MM.1S (cell line): Measurements from ENCODE around the gene CBR4.

ENCODE experiments used
- DNase-seq: peaks from one replicate; pipeline ENCODE4 v3.0.0-alpha.2; 2015
- H2AFZ ChIP-seq: fragments of 300-600 bp; sonication (generic); 2 replicates; pipeline ENCODE4 v1.6.0; 2016; ENCODE audit warnings: antibody characterized with exemption, low read length
- H3F3A ChIP-seq: fragments of 300-600 bp; sonication (generic); 2 replicates; pipeline ENCODE4 v1.6.1; 2016; ENCODE audit warnings: mild to moderate bottlenecking, antibody characterized with exemption, low read length, moderate library complexity, mixed read lengths; ENCODE audit not compliant: insufficient read depth
- H3K27ac ChIP-seq: fragments of 300-600 bp; sonication (generic); 2 replicates; pipeline ENCODE4 v1.5.1; 2016; ENCODE audit warnings: mild to moderate bottlenecking, low read length
- H3K27me3 ChIP-seq: fragments of 300-600 bp; sonication (generic); replicated peaks from 2 replicates; pipeline ENCODE4 v1.6.0; 2016; ENCODE audit warnings: low read length; ENCODE audit not compliant: insufficient read depth
- H3K36me3 ChIP-seq: fragments of 300-600 bp; sonication (generic); replicated peaks from 2 replicates; pipeline ENCODE4 v1.6.1; 2016; ENCODE audit warnings: mild to moderate bottlenecking, low read length, mixed read lengths; ENCODE audit not compliant: insufficient read depth
- H3K4me1 ChIP-seq: fragments of 300-600 bp; sonication (generic); 2 replicates; pipeline ENCODE4 v1.6.1; 2016; ENCODE audit warnings: low read length, mixed read lengths
- H3K4me2 ChIP-seq: fragments of 300-600 bp; sonication (generic); 2 replicates; pipeline ENCODE4 v1.6.0; 2016; ENCODE audit warnings: low read depth, low read length
- H3K4me3 ChIP-seq: fragments of 300-600 bp; sonication (generic); 2 replicates; pipeline ENCODE4 v1.5.1; 2016; ENCODE audit warnings: low read length, mixed read lengths
- H3K79me2 ChIP-seq: fragments of 300-600 bp; sonication (generic); 2 replicates; pipeline ENCODE4 v1.6.1; 2016; ENCODE audit warnings: mixed run types, low read length, mixed read lengths
- H3K9ac ChIP-seq: fragments of 300-600 bp; sonication (generic); 2 replicates; pipeline ENCODE4 v1.6.1; 2016; ENCODE audit warnings: low read length, mixed read lengths
- H3K9me2 ChIP-seq: fragments of 300-600 bp; sonication (generic); replicated peaks from 2 replicates; pipeline ENCODE4 v1.6.1; 2016; ENCODE audit warnings: mild to moderate bottlenecking, low read length, mixed read lengths; ENCODE audit not compliant: insufficient read depth
- H3K9me3 ChIP-seq: fragments of 300-600 bp; sonication (generic); replicated peaks from 2 replicates; pipeline ENCODE4 v1.6.1; 2016; ENCODE audit warnings: mild to moderate bottlenecking, low read length, mixed read lengths; ENCODE audit not compliant: insufficient read depth
- H4K20me1 ChIP-seq: fragments of 300-600 bp; sonication (generic); 2 replicates; pipeline ENCODE4 v1.6.1; 2016; ENCODE audit warnings: mild to moderate bottlenecking, low read length, moderate library complexity, mixed read lengths; ENCODE audit not compliant: insufficient read depth
- CTCF ChIP-seq: fragments of 300-600 bp; sonication (generic); IDR thresholded peaks from 2 replicates; pipeline ENCODE4 v1.5.1; 2016; ENCODE audit warnings: antibody characterized with exemption, low read length, mixed read lengths
- EZH2 ChIP-seq: fragments of 300-600 bp; sonication (generic); optimal IDR thresholded peaks from 2 replicates; pipeline ENCODE3; 2017; ENCODE audit warnings: low read depth, mild to moderate bottlenecking, antibody characterized with exemption, low read length, mixed read lengths
- EZH2phosphoT487 ChIP-seq: fragments of 300-600 bp; sonication (generic); IDR thresholded peaks from 2 replicates; pipeline ENCODE4 v1.6.1; 2018; ENCODE audit warnings: antibody characterized with exemption, low read length

The CBR4 gene

GRCh38 chr4:169042608-169043007 is 32.6 kb upstream of the CBR4 start:
- no peak for DNase-seq
- Histone ChIP-seq H3K9me2 (no peaks in the 10 kb centered on the region), H3K4me3 (no peak overlapping the region), H3K9ac (no peak overlapping the region), H3K4me2 (no peak overlapping the region), H2AFZ (no peak overlapping the region), H3K27me3 (no peaks in the 10 kb centered on the region), H3K36me3 (no peaks in the 10 kb centered on the region), H3K79me2 (no peaks in the 10 kb centered on the region), H4K20me1 (no peaks in the 10 kb centered on the region), H3K27ac (no peak overlapping the region), H3F3A (no peaks in the 10 kb centered on the region), H3K9me3 (no peaks in the 10 kb centered on the region), H3K4me1 (no peaks in the 10 kb centered on the region)
- TF ChIP-seq EZH2phosphoT487 (no peak), CTCF (no peak), EZH2 (no peak)

- H3K9me2 ChIP-seq = no peaks in the 10 kb centered on the region
- H4K20me1 ChIP-seq = no peaks in the 10 kb centered on the region
- TF ChIP-seq CTCF (no peak), EZH2 (no peak), EZH2phosphoT487 (no peak)
- no peak for DNase-seq
- H2AFZ ChIP-seq = no peak overlapping the region
- no peaks in the 10 kb centered on the region for H3K79me2 ChIP-seq
- H3K4me1 ChIP-seq = no peaks in the 10 kb centered on the region
- H3K27ac ChIP-seq = no peak overlapping the region
- H3K9me3 ChIP-seq = no peaks in the 10 kb centered on the region
- no peak overlapping the region for H3K4me3 ChIP-seq
- no peaks in the 10 kb centered on the region for H3F3A ChIP-seq
- no peak overlapping the region for H3K4me2 ChIP-seq
- no peaks in the 10 kb centered on the region for H3K27me3 ChIP-seq
- H3K36me3 ChIP-seq = no peaks in the 10 kb centered on the region
- no peak overlapping the region for H3K9ac ChIP-seq
Observed at GRCh38 chr4:169040559-169041261, 30.7 kb upstream of the CBR4 start.

- Histone ChIP-seq H3K4me1 (no peaks in the 10 kb centered on the region), H3K27ac (no peak overlapping the region), H3K27me3 (no peaks in the 10 kb centered on the region), H3K9ac (no peak overlapping the region), H3K9me2 (no peaks in the 10 kb centered on the region), H3K79me2 (no peaks in the 10 kb centered on the region), H3K36me3 (no peaks in the 10 kb centered on the region), H3K9me3 (no peaks in the 10 kb centered on the region), H3F3A (no peaks in the 10 kb centered on the region), H3K4me2 (no peak overlapping the region), H3K4me3 (no peak overlapping the region), H2AFZ (no peak overlapping the region), H4K20me1 (no peaks in the 10 kb centered on the region)
- no peak for DNase-seq
- no peak for TF ChIP-seq CTCF
- TF ChIP-seq EZH2 = no peak
Observed at GRCh38 chr4:169039251-169039954, 29.3 kb upstream of the CBR4 start.
